ENCODE results near the gene ANP32D. TPM values are rescaled to one million over a fixed set of nuclear protein-coding genes. Genes with fewer than 3 reads are reported as not detected.
"Not testable (repeated sequence)": the region's sequence is repeated elsewhere in the genome, so short reads cannot be mapped to it uniquely, and the experiment has no call there.

Gene ANP32D
- total and polyA plus RNA-seq, 9 donors: 0.11 to 0.86 (median 0.30) TPM; not detected in 3

DNA sequence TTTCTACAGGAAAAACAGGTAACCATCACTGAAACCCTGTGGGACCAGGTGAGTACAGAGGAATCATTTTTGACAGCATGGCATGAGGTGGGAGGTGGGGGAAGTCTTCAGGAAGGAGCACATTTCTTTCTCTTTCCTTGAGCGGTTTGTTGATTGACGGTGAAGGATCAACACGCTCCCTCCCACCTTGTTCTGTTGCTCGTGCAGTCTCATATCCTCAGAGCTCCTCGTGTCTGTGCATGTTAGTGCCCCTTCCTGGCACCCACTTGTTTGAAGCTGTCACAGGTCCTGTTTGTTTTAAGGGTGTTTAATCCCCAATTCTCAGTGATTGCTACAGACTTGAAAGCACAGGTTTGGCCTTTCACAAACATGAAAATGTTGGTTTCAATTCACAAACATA is 14.3 kb downstream of the ANP32D start:
- DNase-seq: no peak
- Histone ChIP-seq H3K27ac (no peak overlapping the region), H3K9me3 (peaks cover 0 to 4% of the 10 kb centered on the region in 2 donors), H3K27me3 (no peaks in the 10 kb centered on the region), H3K36me3 (no peaks in the 10 kb centered on the region), H3K4me3 (no peak overlapping the region), H3K4me1 (ENCODE audit: insufficient read depth) (no peaks in the 10 kb centered on the region)
- intact Hi-C loops (cut with DNase I): loop anchor here in 1 of 4 donors (10.0 kb wide), 1 partner anchor 82 kb away; no protein-coding TSS in a partner anchor
- TF ChIP-seq EP300 (IDR thresholded peaks at IDR 0.05) (no peak), POLR2A (IDR thresholded peaks at IDR 0.05) (no peak)
- TF ChIP-seq, protein P1, sequence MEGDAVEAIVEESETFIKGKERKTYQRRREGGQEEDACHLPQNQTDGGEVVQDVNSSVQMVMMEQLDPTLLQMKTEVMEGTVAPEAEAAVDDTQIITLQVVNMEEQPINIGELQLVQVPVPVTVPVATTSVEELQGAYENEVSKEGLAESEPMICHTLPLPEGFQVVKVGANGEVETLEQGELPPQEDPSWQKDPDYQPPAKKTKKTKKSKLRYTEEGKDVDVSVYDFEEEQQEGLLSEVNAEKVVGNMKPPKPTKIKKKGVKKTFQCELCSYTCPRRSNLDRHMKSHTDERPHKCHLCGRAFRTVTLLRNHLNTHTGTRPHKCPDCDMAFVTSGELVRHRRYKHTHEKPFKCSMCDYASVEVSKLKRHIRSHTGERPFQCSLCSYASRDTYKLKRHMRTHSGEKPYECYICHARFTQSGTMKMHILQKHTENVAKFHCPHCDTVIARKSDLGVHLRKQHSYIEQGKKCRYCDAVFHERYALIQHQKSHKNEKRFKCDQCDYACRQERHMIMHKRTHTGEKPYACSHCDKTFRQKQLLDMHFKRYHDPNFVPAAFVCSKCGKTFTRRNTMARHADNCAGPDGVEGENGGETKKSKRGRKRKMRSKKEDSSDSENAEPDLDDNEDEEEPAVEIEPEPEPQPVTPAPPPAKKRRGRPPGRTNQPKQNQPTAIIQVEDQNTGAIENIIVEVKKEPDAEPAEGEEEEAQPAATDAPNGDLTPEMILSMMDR (IDR thresholded peaks at IDR 0.05): no peak
- WGBS, 3 donors: 56 to 67% (median 61%) methylated on average over 5 of the region's 5 CpGs

DNA sequence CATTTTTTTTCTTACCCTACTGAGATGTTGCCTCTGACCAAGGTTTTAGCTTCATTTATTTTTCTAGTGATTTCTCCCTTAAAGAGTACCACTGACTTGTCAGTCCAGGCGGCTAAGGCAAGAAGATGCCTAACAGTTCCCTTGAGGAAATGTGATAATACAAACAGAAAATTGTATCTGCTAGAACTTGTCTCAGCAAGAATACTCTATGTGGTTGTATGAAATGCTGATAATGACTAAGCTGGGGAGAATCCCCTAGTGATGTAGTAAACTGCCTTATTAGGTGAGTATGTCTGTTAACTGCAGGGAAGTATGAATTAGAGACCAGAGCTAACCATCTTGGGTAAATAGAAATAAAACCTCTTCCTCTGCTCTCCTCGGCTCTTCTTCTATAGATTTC is 16.7 kb downstream of the ANP32D start:
- no peak overlapping the region for H3K27ac ChIP-seq
- no peaks in the 10 kb centered on the region for H3K4me1 ChIP-seq (ENCODE audit: insufficient read depth)
- no peaks in the 10 kb centered on the region for H3K27me3 ChIP-seq
- intact Hi-C loops (cut with DNase I): loop anchor here in 1 of 4 donors (10.0 kb wide), 1 partner anchor 84 kb away; no protein-coding TSS in a partner anchor
- H3K9me3 ChIP-seq: no peaks in the 10 kb centered on the region
- no peaks in the 10 kb centered on the region for H3K36me3 ChIP-seq
- no peak overlapping the region for H3K4me3 ChIP-seq
- WGBS, 3 donors: 68 to 82% (median 70%) methylated on average over 2 of the region's 2 CpGs
- no peak for DNase-seq
- TF ChIP-seq, protein P1 (IDR thresholded peaks at IDR 0.05): no peak
- TF ChIP-seq POLR2A (IDR thresholded peaks at IDR 0.05) (no peak), EP300 (IDR thresholded peaks at IDR 0.05) (no peak)

DNA sequence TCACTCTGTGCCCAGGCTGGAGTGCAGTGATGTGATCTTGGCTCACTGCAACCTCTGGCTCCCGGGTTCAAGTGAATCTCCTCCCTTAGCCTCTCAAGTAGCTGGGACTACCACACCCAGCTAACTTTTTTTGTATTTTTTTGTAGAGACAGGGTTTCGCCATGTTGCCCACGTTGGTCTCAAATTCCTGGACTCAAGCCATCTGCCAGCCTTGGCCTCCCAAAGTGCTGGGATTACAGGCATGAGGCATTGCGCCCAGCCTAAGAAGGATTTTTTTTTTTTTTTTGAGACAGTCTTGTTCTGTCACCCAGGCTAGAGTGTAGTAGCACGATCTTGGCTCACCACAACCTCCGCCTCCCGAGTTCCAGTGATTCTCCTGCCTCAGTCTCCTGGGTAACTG is 17.1 kb downstream of the ANP32D start:
- H3K36me3 ChIP-seq: not testable (repeated sequence)
- WGBS, 3 donors: 82 to 87% (median 86%) methylated on average over 7 of the region's 7 CpGs

DNA sequence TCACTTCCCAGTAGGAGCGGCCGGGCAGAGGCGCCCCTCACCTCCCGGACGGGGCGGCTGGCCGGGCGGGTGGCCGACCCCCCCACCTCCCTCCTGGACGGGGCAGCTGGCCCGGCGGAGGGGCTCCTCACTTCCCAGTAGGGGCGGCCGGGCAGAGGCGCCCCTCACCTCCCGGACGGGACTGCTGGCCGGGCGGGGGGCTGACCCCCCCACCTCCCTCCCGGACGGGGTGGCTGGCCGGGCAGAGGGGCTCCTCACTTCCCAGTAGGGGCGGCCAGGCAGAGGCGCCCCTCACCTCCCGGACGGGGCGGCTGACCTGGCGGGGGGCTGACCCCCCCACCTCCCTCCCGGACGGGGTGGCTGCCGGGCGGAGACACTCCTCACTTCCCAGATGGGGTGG is 27.9 kb downstream of the ANP32D start:
- H3K27me3 ChIP-seq; H3K4me3 ChIP-seq; H3K27ac ChIP-seq; H3K36me3 ChIP-seq; DNase-seq; intact Hi-C loops (cut with DNase I); H3K4me1 ChIP-seq (ENCODE audit: insufficient read depth); H3K9me3 ChIP-seq: not testable (repeated sequence)
- 96 to 100% methylated on average over 5 to 26 of the region's 32 CpGs; no CpG with 5 or more reads in 1 of the 3 donors for WGBS, 3 donors

More for the DNA sequence above, 17.1 kb downstream of the ANP32D start:
- H3K27ac ChIP-seq; H3K4me3 ChIP-seq; H3K4me1 ChIP-seq (ENCODE audit: insufficient read depth); H3K27me3 ChIP-seq; DNase-seq; H3K9me3 ChIP-seq: not testable (repeated sequence)
- intact Hi-C loops (cut with DNase I): loop anchor here in 1 of 4 donors (10.0 kb wide), 1 partner anchor 85 kb away; no protein-coding TSS in a partner anchor

DNA sequence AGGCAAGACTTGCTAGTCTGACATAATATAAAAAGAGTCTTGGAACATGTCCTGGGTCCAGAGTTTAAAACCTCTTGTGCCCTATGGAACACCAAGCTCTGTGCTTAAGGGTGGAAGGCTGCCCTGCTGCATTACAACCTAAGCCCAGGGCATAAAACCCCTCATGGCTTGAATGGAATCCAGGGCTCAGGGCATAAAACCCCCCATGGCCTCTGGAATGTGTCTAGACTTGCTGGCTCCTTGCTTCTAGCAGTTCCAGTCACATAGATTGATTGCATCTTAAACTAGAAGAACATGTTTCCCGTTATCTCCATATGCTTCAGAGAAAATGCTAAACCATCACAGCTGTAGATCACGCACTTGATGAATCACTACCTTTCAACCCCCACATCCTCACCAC is 34.5 kb downstream of the ANP32D start:
- H3K27me3 ChIP-seq; H3K4me3 ChIP-seq; H3K36me3 ChIP-seq; intact Hi-C loops (cut with DNase I); H3K4me1 ChIP-seq (ENCODE audit: insufficient read depth); DNase-seq; H3K9me3 ChIP-seq; H3K27ac ChIP-seq: not testable (repeated sequence)
- WGBS, 3 donors: 26 to 59% (median 35%) methylated on average over 2 of the region's 2 CpGs

DNA sequence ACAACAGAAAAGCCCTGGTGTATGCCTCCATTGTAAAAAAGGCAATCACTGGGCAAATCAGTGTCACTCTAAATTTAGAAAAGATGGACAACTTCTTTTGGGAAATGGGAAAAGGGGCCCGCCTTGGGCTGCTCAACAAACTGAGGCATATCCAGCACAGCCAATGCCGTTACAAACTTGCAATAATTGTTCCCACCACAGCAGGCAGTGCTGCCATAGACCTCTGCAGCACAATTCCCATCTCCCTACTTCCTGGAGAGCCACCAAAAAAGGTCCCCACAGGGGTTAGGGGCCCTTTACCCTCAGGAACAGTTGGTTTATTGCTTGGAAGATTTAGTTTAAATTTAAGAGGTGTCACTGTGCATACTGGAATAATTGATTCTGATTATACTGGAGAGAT is 36.6 kb downstream of the ANP32D start:
- peaks cover 0 to 3% of the 10 kb centered on the region in 2 donors for H3K9me3 ChIP-seq
- 53 to 73% (median 62%) methylated on average over 2 of the region's 2 CpGs for WGBS, 3 donors
- no peaks in the 10 kb centered on the region for H3K27me3 ChIP-seq
- H3K4me3 ChIP-seq: no peak overlapping the region
- DNase-seq: no peak
- TF ChIP-seq, protein P1 (IDR thresholded peaks at IDR 0.05): no peak
- no peak for TF ChIP-seq POLR2A (IDR thresholded peaks at IDR 0.05)
- TF ChIP-seq EP300 (IDR thresholded peaks at IDR 0.05): no peak
- no peak overlapping the region for H3K27ac ChIP-seq
- intact Hi-C loops (cut with DNase I): no loop called here
- H3K4me1 ChIP-seq (ENCODE audit: insufficient read depth): no peaks in the 10 kb centered on the region
- H3K36me3 ChIP-seq: no peaks in the 10 kb centered on the region
